Measurements from ENCODE around the gene SMG6. TPM values are rescaled to one million over a fixed set of nuclear protein-coding genes. Genes with fewer than 3 reads are reported as not detected.
A peak's percentile ranks its signal among the peaks of the same experiment; 100 is the strongest.

SMG6 gene
- total and polyA plus RNA-seq, 2 of the 4 experiments (the other 2 are of a cell fraction) = 16.3 to 30.3 TPM

GRCh38 chr17:2309338-2310154 is 6.0 kb upstream of the SMG6 start:
- Histone ChIP-seq H3K27ac (ENCODE audit: insufficient read depth, low read length) (peak overlapping the region; percentile 52; the same call in 1 of the 2 replicates), H3K18ac (ENCODE audit: low read depth, low read length) (no peak overlapping the region), H2AFZ (replicated peaks; ENCODE audit: low read length, poor library complexity) (no peak overlapping the region), H4K20me1 (ENCODE audit: insufficient read depth, low read length) (no peaks in the 10 kb centered on the region), H3K23ac (ENCODE audit: low read depth, low read length) (no peak overlapping the region), H3K36me3 (ENCODE audit: control insufficient read depth, insufficient read depth, low read length) (peaks cover 2% of the 10 kb centered on the region; the same call in 1 of the 2 replicates), H3K14ac (replicated peaks; ENCODE audit: low read depth, low read length) (no peak overlapping the region), H2BK20ac (ENCODE audit: low read depth, low read length) (no peak overlapping the region), H2BK120ac (ENCODE audit: low read depth, low read length) (no peak overlapping the region), H4K8ac (ENCODE audit: low read depth in 2 of 2, low read length in 2 of 2) (no peak overlapping the region; a peak in 1 of 4 replicates), H3K4ac (ENCODE audit: low read depth, low read length) (no peak overlapping the region), H3K27me3 (ENCODE audit: control insufficient read depth, insufficient read depth, low read length) (no peaks in the 10 kb centered on the region), H3K9me3 (ENCODE audit: control insufficient read depth, insufficient read depth, low read length) (no peaks in the 10 kb centered on the region), H3K4me2 (ENCODE audit: low read depth, low read length) (no peak overlapping the region; the same call in 1 of the 2 replicates), H2AK9ac (replicated peaks; ENCODE audit: low read depth, low read length, poor library complexity) (no peak overlapping the region), H3K4me1 (ENCODE audit: control insufficient read depth, insufficient read depth, low read length) (peaks cover 3% of the 10 kb centered on the region; the same call in 1 of the 2 replicates), H3K4me3 (ENCODE audit: insufficient read depth, low read depth, low read length) (no peak overlapping the region), H2BK5ac (ENCODE audit: low read depth, low read length, poor library complexity, severe bottlenecking) (no peak overlapping the region), H4K91ac (ENCODE audit: insufficient read depth, low read depth, low read length) (no peak overlapping the region), H3K56ac (ENCODE audit: extremely low read depth, insufficient read depth, low read length) (no peak overlapping the region), H2BK15ac (ENCODE audit: low read depth, low read length) (no peak overlapping the region), H3K79me1 (ENCODE audit: low read depth in 1 of 2, low read length in 2 of 2) (peaks cover 17 to 39% of the 10 kb centered on the region in 2 experiments), H3K9ac (ENCODE audit: low read depth, low read length) (no peak overlapping the region), H3K9me1 (ENCODE audit: insufficient read depth, low read length) (0 out of 2 replicates have a peak, but pooled peaks cover 3% of the 10 kb centered on the region), H4K5ac (ENCODE audit: low read depth, low read length) (no peak overlapping the region), H2AK5ac (ENCODE audit: low read depth, low read length) (no peak overlapping the region)
- ChIA-PET POLR2A (ENCODE audit: unreplicated experiment) (no interaction called here), CTCF (interaction anchor here (0.5 kb wide), 1 partner anchor 21 kb away, joined by 3 read pairs; no protein-coding TSS in a partner anchor)
- dilution Hi-C loops (cut with HindIII; ENCODE audit: low sequenced_read_pairs, unreplicated experiment) = no loop called here
- ATAC-seq (ENCODE audit: low read depth) = peak; percentile 78
- 52% methylated on average over 3 of the region's 6 CpGs; no CpG with 5 or more reads in 1 of the 2 experiments for WGBS, 2 experiments (ENCODE audit: extremely low coverage in 2 of 2, insufficient read length in 1 of 2)
- TF ChIP-seq CEBPB (IDR thresholded peaks at IDR 0.05; ENCODE audit: low read depth, low read length) = peak; percentile 53; the same call in 1 of the 2 replicates
- TF ChIP-seq MAFK (IDR thresholded peaks at IDR 0.05; ENCODE audit: low read depth, low read length) = no peak
- TF ChIP-seq MXI1 (IDR thresholded peaks at IDR 0.05; ENCODE audit: borderline replicate concordance, low read depth, low read length) = peak; percentile 64; the same call in 1 of the 2 replicates
- intact Hi-C loops (cut with micrococcal nuclease) = no loop called here
- in situ Hi-C loops (cut with MboI; ENCODE audit: low sequenced_read_pairs) = no loop called here
- BruUV-seq (replicated peaks) = no TSS peak
- DNase-seq = peak; percentile 66
